ENCODE results near the gene BPI. TPM values are rescaled to one million over a fixed set of nuclear protein-coding genes. Genes with fewer than 3 reads are reported as not detected.

The BPI gene
- total RNA-seq, 4 donors from 2014 or later: 0.22 to 0.40 TPM; not detected in 2

DNA sequence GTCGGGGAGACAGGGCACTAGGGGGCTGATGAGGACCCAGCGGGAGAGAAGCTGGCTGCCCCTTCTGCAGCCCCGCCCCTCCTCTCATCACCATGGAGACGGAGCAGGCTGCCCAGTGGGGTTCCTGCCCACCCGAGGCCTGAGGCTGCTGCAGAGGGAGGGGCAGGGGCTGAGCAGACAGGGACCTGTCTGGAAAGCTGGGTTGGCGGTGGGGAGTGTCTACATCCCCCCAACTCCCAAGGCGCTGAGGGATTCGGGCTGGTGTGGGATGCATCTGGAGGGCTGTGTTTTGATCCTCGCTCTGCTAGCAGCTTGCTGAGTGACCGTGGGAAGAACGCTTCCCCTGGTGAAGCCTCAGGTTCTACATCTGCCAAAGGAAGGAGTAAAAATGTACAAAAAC is 1.2 kb upstream of the BPI start:
- TF ChIP-seq, protein P1, sequence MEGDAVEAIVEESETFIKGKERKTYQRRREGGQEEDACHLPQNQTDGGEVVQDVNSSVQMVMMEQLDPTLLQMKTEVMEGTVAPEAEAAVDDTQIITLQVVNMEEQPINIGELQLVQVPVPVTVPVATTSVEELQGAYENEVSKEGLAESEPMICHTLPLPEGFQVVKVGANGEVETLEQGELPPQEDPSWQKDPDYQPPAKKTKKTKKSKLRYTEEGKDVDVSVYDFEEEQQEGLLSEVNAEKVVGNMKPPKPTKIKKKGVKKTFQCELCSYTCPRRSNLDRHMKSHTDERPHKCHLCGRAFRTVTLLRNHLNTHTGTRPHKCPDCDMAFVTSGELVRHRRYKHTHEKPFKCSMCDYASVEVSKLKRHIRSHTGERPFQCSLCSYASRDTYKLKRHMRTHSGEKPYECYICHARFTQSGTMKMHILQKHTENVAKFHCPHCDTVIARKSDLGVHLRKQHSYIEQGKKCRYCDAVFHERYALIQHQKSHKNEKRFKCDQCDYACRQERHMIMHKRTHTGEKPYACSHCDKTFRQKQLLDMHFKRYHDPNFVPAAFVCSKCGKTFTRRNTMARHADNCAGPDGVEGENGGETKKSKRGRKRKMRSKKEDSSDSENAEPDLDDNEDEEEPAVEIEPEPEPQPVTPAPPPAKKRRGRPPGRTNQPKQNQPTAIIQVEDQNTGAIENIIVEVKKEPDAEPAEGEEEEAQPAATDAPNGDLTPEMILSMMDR (IDR thresholded peaks at IDR 0.05): no peak
- H3K36me3 ChIP-seq: no peaks in the 10 kb centered on the region
- peaks cover 0 to 11% of the 10 kb centered on the region in 2 donors for H3K4me1 ChIP-seq
- intact Hi-C loops (cut with DNase I): no loop called here
- H3K4me3 ChIP-seq (replicated peaks in 1 of 3): no peak overlapping the region
- no peak for DNase-seq
- no peak overlapping the region for H3K27ac ChIP-seq
- no peaks in the 10 kb centered on the region for H3K9me3 ChIP-seq
- WGBS, 2 donors: 26 to 34% methylated on average over 11 of the region's 11 CpGs
- H3K27me3 ChIP-seq: peaks cover 4% of the 10 kb centered on the region

DNA sequence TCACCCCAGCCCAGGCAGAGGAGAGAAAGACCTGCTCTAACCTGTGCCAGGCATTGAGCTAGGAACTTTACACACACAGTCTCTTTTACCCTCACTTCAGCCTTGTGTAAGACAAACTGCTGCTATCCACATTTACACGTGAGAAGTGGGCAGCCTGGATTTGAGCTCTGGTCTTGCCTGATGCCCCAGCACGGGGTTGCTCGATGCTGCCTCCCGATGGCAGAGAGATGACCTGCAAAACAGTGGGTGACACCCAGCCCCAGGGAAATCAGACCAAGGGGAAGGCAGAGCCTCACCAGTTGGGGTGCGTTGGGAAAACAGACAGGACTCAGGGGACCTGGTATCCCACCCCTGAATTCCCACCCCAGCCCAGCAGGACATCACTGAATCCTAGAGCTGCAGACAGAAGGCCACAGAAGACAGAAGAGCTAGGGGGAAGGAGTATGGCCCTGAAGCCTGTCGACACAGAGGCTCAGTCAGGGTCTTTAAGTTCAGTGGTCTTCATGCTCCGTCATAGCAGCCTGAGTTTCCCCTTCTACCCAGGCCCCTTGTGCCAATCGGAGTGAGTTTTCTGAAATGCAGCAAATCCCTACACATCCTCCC is 990 bp downstream of the BPI start:
- 45 to 52% methylated on average over 8 of the region's 8 CpGs for WGBS, 2 donors
- no peaks in the 10 kb centered on the region for H3K36me3 ChIP-seq
- intact Hi-C loops (cut with DNase I): no loop called here
- no peak for TF ChIP-seq POLR2A (IDR thresholded peaks at IDR 0.05)
- TF ChIP-seq, protein P1 (IDR thresholded peaks at IDR 0.05): peak in 1 of 6 experiments; percentile 8
- DNase-seq: peak in 1 of 2 donors; percentile 11
- no peak overlapping the region for H3K4me3 ChIP-seq (replicated peaks in 1 of 3)
- peaks cover 4% of the 10 kb centered on the region for H3K27me3 ChIP-seq
- H3K4me1 ChIP-seq: no peaks in the 10 kb centered on the region
- no peak overlapping the region for H3K27ac ChIP-seq
- no peaks in the 10 kb centered on the region for H3K9me3 ChIP-seq

DNA sequence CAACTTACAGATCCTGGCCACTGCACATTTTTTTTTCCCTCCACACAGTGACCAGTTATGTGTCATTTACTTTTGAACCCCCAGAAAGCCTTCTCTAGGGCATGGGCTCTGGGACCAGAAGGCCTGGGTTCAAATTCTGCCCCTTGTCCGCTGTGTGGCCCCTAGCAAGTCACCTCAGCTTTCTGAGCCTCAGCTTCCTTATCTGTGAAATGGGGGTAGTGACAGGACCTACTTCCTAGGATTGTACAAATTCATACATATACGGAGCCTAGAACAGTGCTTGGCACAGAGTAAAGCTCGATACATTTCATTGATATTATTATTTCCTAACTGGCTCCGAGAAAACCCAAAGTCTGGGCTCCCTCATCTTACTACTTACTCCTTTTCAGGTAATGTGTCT is 1.6 kb downstream of the BPI start:
- Histone ChIP-seq H3K27ac (no peak overlapping the region), H3K27me3 (peaks cover 4% of the 10 kb centered on the region), H3K4me1 (no peaks in the 10 kb centered on the region), H3K9me3 (no peaks in the 10 kb centered on the region), H3K36me3 (no peaks in the 10 kb centered on the region), H3K4me3 (replicated peaks in 1 of 3) (no peak overlapping the region)
- intact Hi-C loops (cut with DNase I): no loop called here
- 90% methylated on average over 4 of the region's 4 CpGs for WGBS, 2 donors
- no peak for TF ChIP-seq POLR2A (IDR thresholded peaks at IDR 0.05)
- TF ChIP-seq, protein P1 (IDR thresholded peaks at IDR 0.05): no peak
- no peak for DNase-seq

DNA sequence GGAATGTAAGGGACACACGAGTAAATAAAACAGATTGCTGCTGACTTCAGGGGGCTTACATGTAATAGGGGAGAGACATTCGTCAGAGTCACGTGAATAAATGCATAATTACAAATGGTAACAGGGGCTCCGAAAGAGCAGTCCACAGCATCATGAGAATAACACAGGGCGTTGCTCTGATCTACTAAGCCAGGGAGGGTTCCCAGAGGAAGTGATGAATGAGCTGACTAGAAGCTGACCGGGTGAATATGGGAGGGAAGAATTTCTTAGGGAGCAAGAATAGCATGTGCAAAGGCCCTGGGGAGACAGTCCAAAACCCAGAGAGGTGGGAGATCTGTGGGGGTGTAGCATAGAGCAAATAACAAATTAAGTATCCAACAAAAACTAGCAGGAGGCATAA is 2.4 kb downstream of the BPI start:
- no peak for DNase-seq
- no peak overlapping the region for H3K27ac ChIP-seq
- TF ChIP-seq, protein P1 (IDR thresholded peaks at IDR 0.05): no peak
- TF ChIP-seq POLR2A (IDR thresholded peaks at IDR 0.05): no peak
- H3K27me3 ChIP-seq: peaks cover 4% of the 10 kb centered on the region
- intact Hi-C loops (cut with DNase I): no loop called here
- WGBS, 2 donors: 79 to 84% methylated on average over 6 of the region's 6 CpGs
- H3K4me3 ChIP-seq (replicated peaks in 1 of 3): no peak overlapping the region
- H3K9me3 ChIP-seq: no peaks in the 10 kb centered on the region
- no peaks in the 10 kb centered on the region for H3K4me1 ChIP-seq
- H3K36me3 ChIP-seq: no peaks in the 10 kb centered on the region

DNA sequence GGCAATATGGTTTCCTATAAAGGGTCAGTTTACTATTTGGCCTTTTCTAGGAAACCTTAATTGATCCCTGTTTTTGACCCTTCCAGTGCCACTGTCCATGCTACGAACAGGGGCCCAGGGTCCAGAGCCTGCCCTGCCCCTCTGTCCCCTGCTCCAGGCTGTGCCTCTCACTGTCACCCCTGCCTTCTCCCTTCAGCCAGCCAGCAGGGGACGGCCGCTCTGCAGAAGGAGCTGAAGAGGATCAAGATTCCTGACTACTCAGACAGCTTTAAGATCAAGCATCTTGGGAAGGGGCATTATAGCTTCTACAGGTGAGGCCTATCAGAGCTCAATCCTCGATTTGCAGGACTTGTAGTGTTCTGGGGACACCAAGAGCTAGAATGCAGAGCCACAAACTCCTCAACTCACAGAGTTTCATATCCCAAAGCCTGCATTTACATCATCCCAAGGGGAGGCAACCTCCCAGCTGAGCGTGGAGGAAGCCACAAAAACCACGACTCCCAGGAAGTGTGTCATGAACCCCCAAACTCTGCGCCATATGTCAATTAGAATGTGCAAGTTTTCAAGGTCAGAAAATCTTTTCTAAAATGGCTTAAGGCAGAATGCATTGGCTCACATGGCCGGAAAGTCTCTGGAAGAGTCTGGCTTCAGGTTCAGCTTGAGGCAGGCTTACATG is 3.6 kb downstream of the BPI start:
- peaks cover 4% of the 10 kb centered on the region for H3K27me3 ChIP-seq
- no peaks in the 10 kb centered on the region for H3K36me3 ChIP-seq
- DNase-seq: no peak
- TF ChIP-seq, protein P1 (IDR thresholded peaks at IDR 0.05): no peak
- no peak for TF ChIP-seq POLR2A (IDR thresholded peaks at IDR 0.05)
- no peaks in the 10 kb centered on the region for H3K9me3 ChIP-seq
- H3K27ac ChIP-seq: no peak overlapping the region
- WGBS, 2 donors: 77 to 81% methylated on average over 8 of the region's 8 CpGs
- no peak overlapping the region for H3K4me3 ChIP-seq (replicated peaks in 1 of 3)
- H3K4me1 ChIP-seq: no peaks in the 10 kb centered on the region
- intact Hi-C loops (cut with DNase I): no loop called here
